GM19452 (cell line): ENCODE results near the gene AKAP6.

Experiments
- ATAC-seq: cut with Tn5 transposase; IDR thresholded peaks from one replicate; pipeline ENCODE4 v1.9.1; 2021; ENCODE audit not compliant: unreplicated experiment

AKAP6 gene, protein sequence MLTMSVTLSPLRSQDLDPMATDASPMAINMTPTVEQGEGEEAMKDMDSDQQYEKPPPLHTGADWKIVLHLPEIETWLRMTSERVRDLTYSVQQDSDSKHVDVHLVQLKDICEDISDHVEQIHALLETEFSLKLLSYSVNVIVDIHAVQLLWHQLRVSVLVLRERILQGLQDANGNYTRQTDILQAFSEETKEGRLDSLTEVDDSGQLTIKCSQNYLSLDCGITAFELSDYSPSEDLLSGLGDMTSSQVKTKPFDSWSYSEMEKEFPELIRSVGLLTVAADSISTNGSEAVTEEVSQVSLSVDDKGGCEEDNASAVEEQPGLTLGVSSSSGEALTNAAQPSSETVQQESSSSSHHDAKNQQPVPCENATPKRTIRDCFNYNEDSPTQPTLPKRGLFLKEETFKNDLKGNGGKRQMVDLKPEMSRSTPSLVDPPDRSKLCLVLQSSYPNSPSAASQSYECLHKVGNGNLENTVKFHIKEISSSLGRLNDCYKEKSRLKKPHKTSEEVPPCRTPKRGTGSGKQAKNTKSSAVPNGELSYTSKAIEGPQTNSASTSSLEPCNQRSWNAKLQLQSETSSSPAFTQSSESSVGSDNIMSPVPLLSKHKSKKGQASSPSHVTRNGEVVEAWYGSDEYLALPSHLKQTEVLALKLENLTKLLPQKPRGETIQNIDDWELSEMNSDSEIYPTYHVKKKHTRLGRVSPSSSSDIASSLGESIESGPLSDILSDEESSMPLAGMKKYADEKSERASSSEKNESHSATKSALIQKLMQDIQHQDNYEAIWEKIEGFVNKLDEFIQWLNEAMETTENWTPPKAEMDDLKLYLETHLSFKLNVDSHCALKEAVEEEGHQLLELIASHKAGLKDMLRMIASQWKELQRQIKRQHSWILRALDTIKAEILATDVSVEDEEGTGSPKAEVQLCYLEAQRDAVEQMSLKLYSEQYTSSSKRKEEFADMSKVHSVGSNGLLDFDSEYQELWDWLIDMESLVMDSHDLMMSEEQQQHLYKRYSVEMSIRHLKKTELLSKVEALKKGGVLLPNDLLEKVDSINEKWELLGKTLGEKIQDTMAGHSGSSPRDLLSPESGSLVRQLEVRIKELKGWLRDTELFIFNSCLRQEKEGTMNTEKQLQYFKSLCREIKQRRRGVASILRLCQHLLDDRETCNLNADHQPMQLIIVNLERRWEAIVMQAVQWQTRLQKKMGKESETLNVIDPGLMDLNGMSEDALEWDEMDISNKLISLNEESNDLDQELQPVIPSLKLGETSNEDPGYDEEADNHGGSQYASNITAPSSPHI (N-terminal part only)

GRCh38 chr14:32329146-32329545 is at the start of gene AKAP6:
Gene AKAP6, plus strand, starts transcription at chr14:32329298. Its CDS starts 104,196 bp downstream, at chr14:32433494.
- no peak for ATAC-seq

DNA sequence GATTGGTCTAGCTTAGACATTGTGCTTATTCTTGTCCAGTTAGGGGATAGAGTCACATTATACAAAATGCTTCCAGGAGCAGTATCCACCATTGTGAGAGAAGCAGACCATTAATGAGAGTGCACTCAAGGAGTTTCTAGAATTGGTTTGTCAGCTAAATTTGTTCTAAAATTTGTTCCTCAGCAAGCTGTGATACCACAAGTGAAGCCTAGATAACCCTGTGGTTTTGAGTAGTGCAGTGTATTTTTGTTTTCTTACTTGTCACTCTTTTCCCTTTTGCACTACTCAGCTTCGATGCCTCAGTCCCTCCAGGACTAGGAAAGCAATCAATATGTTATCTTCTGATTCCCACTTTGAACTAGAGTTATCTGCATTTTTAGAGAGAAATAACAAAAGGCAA is 42.5 kb upstream of the AKAP6 start:
- no peak for ATAC-seq

GRCh38 chr14:32296366-32296765 is 32.7 kb upstream of the AKAP6 start:
- ATAC-seq, result no peak

DNA sequence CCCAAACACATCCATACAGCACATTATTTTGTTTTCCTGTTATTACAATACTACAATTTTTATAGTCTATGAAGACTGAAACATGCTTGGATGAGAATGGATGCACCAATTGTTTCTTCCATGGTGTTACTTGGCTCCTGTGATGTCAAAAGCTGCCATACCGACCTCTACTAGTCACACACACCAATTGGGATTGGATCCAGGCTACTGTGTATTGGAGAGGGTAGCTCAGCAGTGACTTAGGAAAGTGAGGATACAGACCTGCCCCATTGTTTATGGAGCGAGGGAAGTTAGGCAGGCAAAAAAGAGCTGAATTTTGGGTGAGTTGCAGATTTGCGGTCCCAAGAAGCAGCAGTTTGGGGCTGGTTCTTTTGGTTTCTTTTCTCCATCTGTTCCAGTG is 30.8 kb upstream of the AKAP6 start:
- ATAC-seq, result no peak

DNA sequence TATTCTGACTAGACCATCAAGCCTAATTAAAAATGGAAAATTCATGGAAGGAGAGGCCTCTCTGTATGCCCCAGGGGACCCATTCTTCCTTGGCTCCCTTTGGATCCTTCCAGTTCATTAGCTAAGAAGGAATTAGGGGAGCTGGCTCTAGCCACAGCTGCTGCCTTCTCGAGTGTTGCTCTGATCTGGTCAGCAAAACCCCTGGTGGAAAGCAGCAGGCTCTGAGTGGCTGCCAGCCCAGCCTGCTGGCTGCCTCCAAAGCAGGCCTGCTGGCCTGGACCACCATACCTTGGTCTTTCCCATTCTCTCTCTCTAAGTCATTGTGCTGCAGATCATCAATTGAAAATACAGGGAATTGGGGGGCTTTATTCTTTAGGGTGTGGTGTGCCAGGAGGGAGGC is 29.0 kb upstream of the AKAP6 start:
- no peak for ATAC-seq

DNA sequence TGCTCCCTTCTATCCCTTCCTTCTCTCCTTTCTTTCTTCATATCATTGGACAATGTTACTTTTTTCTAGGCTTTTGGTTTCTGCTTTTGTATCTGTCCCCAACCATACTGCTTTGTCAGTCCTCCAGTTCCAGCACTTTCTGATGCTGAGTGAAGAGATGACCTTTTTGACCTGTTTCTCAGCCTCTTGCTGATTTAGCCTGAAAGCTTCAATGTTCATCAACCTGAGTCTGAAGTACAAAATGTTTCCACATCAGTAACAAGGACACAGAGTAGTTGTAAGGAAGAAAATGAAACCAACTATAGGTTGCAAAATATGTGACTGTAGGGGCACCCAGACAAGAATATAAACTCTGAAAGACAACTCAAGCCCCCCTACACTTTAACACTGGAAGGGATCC is 25.2 kb upstream of the AKAP6 start:
- ATAC-seq, result no peak

DNA sequence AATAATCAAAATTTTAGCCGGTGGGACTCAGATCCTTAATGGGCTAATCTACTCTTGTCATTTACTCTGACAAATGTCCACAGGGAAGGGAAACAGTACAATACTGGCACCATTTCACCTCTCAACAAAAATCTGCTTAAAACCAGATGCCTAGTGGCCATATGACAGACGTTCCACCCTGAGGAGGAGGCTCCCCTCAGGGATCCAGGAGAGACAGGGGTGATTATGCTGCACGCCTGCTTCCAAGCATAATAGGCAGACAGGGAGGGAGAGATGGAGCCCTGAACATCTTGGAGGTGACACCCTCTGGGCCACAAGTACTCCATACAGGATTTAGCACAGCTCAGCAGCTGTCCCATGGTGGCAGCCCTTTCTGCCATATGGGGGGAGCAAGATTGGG is 24.8 kb upstream of the AKAP6 start:
- no peak for ATAC-seq

- no peak for ATAC-seq
These were observed 22.5 kb upstream of the AKAP6 start for GRCh38 chr14:32306549-32306948.

DNA sequence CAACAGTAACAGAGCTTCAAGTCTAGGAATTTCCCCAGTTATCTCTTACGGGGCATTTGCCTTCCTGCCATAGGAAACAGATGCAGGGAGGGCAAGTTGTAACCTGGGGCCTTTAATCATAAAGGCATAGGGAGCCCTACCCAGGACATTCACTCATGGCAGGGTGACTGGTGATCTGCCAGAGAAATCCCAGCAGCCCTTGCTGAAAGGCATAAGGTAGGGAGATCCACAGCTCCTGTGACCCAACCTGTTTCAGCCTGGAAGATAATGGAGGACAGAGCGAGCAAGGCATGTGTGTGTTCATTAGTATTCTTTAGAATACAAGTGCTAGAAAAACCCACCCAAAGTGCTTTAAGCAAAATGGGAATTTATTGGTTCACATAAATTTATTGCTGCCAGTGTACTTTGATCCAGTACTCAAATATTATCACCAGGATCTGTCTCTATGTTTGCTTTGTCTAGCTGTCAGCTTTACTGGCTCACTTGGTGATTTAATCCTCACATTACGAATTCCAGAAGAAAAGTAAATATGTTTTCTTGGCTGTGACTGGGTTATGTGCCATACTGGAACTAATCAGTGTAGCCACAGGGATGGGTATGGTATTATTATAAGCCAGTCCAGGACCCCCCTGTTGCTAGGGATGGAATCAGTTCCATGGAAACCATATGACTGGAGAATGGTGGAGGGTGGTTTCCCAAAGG is 21.1 kb upstream of the AKAP6 start:
- ATAC-seq, result no peak

DNA sequence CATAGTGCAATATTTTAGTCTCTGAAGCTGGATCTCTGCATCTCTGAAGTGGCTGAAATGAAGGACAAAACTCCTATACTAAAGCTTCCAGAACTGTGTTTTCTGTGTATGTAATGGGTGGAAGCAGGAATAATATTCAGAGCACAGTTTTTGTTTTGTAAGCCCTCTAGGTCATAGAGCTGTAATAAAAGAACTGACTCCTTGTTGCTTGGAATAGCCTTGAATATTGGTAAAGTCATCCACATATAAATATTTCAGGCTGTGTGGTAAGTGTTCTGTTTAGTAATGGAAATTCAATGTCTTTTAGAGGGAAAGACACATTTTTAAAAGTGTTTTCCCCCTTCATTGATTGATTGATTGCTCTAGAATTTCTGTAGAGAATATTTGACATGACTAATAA is 18.2 kb upstream of the AKAP6 start:
- ATAC-seq, result no peak

DNA sequence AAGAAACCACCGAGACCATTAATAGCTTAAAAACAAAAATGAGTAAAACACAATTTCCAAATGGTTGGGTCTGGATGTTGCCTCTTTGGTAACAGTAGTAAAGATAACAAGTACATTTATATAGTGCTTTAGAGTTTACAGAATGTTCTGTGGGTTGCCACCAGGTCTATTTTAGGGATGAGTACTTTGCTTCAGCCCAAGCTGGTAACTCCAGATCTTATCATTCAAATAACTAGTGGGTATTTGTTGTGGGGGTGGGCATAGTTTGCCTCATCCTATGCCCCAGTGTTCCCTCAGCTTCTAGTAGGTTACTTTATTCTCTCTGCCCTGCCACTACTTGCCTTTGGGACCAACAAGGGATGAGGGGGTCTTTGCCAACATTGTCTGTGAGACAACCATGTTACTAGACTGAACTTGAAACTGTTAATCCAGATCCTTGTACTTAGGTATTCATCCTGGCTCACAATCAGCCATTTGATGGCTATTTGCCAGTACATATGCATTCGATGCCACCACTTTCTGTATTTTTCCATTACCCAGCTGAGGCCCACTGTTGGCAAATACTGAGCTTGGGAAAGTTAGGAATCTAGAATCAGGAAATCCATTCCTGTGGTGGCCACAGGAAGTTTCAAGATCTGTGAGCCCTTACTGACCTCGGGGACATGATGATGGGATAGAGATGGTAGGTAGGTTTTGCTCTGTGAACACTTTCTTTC is 17.6 kb upstream of the AKAP6 start:
- no peak for ATAC-seq

- ATAC-seq, result no peak
These were observed 17.1 kb upstream of the AKAP6 start for GRCh38 chr14:32312010-32312331.

DNA sequence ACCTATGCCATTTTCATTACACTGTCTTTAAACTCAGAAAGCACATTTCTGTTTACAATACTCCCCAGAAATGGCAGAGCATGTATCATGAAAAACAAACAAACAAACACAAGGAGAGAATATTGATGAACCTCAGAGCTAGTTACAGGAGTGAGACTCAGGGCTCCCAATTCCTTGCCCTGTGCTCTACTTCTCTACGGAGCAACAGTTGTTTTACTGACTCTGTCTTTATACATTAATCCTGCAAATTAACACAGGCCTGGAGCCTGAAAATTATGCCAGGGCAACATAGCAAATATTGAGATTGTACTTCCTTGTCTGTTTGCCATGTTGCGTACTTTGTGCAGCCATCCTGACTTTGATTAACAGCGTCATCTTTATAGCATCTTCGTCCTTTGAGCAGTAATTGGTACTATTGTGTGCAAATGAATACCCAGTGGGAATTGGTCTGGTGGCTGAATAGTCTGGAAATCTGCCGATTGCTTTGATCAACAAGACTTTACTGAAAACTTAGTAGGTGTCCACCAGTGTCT is 15.2 kb upstream of the AKAP6 start:
- ATAC-seq, result no peak

DNA sequence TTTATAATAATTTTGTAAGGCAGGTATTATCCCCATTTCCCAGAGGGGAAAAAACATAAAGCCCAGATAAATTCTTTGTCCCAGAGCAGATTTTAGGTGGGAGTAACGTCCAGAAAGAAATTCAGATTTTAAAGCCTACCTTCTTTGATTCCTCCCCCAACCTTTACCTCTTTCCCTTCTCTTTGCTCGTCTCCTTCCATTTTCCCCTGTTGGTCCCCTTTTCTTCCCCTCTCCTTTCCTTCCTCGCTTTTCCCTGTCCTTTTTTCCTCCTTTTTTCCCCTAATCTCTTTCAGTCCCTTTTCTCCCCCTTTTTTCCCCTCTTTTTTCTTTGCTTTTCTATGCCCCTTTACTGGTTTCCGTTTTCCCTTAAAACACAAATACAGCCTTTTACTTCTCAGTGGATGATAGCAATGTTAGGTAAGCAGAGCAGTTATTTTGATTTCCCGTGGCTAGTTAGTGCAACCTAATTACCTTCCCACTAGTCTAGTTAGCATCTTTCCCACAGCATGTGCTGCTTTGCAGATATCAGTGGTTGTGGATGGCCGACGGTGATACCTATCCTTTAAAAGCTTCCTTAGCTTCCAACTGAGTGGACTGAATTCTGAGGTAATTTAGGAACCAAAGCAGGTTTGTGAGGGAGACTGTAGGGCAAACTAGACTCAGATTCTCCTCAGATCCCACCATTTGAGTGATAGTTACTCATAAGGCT is 10.9 kb upstream of the AKAP6 start:
- no peak for ATAC-seq

- ATAC-seq, result no peak
These were observed 9.6 kb upstream of the AKAP6 start for GRCh38 chr14:32319368-32320049.

DNA sequence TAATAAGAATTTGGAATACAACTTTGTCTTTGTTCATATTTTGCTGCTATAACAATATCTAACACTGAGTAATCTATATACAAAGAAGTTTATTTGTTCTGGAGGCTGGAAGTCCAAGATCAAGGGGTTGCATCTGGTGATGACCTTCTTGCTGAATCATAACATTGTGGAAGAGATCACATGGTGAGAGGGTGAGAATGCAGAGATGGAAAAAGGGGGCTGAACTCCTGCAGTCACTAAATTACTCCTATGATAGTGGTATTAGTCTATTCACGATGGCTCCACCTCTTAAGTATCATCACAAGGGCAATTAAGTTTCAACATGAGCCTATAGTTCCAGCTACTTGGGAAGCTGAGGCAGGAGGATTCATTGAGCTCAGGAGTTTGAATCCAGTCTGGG is 4.5 kb upstream of the AKAP6 start:
- ATAC-seq, result no peak

GRCh38 chr14:32327255-32327961 is 1.7 kb upstream of the AKAP6 start:
- no peak for ATAC-seq

DNA sequence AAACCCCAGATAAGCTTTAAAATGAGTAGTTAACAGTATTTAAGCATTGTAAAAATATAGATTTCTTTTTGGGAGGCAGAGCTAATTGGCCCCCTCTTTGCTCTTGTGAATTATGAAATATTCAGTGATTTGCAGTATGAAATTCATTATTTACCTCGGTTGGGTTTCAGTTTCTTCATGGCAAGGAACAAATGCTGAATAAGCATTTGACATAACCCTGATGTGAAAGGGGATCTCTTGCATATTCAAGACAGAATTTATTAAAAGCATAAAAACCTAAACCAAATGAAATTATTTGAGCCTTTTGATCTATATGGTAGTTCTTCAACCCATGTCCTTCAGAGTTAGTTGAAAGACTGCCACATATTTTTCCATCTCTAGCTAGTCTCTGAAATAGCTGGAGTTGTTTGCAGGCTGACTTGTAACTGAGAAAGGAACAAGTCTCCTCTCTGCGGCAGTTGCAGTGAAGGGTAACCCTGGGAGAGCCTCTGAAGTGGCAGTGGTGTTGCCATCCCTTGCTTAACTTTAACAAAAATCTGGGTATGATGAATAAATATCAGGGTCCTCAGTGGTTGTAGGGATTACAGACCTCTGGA is 690 bp downstream of the AKAP6 start:
- no peak for ATAC-seq
